Gastroesophageal sphincter (tissue), 4 donors: ENCODE results near the gene THRAP3. TPM values are rescaled to one million over a fixed set of nuclear protein-coding genes. Genes with fewer than 3 reads are reported as not detected.
"Not testable (repeated sequence)": the region's sequence is repeated elsewhere in the genome, so short reads cannot be mapped to it uniquely, and the experiment has no call there.

Experiments
- ATAC-seq: fragments of 150-250 bp; one replicate; pipeline ENCODE4 v1.9.1; 2016; ENCODE audit warnings: mild to moderate bottlenecking, moderate library complexity
- H3K27ac ChIP-seq, 4 donors: fragments of 200-600 bp; sonication (generic) in 3 of 4; 1 replicate in 3 of 4; 2 replicates in 1 of 4; pipeline ENCODE4 v1.5.1; 2016 to 2019
- H3K27me3 ChIP-seq: fragments of 200-600 bp; sonication (generic); one replicate; pipeline ENCODE4 v1.5.1; 2019
- H3K36me3 ChIP-seq, 2 donors: fragments of 200-600 bp; sonication (generic); one replicate each; pipeline ENCODE4 v1.5.1; 2019; ENCODE audit warnings: control low read depth in 1 of 2
- H3K4me1 ChIP-seq, 3 donors: fragments of 200-600 bp; sonication (generic); 1 replicate in 2 of 3; 2 replicates in 1 of 3; pipeline ENCODE4 v1.5.1; 2016 to 2019; ENCODE audit warnings: control low read depth in 2 of 3
- H3K4me3 ChIP-seq, 2 donors: fragments of 200-600 bp; sonication (generic); one replicate each; pipeline ENCODE4 v1.5.1; 2019; ENCODE audit warnings: mild to moderate bottlenecking in 1 of 2, moderate library complexity in 1 of 2
- H3K9me3 ChIP-seq, 3 donors: fragments of 200-600 bp; sonication (generic); one replicate each; pipeline ENCODE4 v1.5.1; 2017 to 2019; ENCODE audit warnings: control low read depth in 2 of 3
- CTCF ChIP-seq, 4 experiments: fragments of 200-600 bp in 2 of 4; fragments of 450-650 bp in 2 of 4; sonication (generic) in 1 of 4; IDR thresholded peaks; one replicate each; pipeline ENCODE4 v1.5.1; 2017 to 2019; ENCODE audit warnings: antibody characterized with exemption in 4 of 4, mild to moderate bottlenecking in 2 of 4, moderate library complexity in 2 of 4
- EP300 ChIP-seq: sonication (generic); formaldehyde crosslinking; IDR thresholded peaks from one replicate; pipeline ENCODE4 v1.6.1; 2017; ENCODE audit warnings: antibody characterized with exemption, mild to moderate bottlenecking
- POLR2A ChIP-seq, 2 donors: fragments of 450-650 bp; IDR thresholded peaks; one replicate each; pipeline ENCODE4 v1.6.1; 2017; ENCODE audit warnings: antibody characterized with exemption in 2 of 2, mild to moderate bottlenecking in 2 of 2, moderate library complexity in 1 of 2
- POLR2AphosphoS5 ChIP-seq: sonication (generic); formaldehyde crosslinking; IDR thresholded peaks from one replicate; pipeline ENCODE4 v1.6.1; 2017; ENCODE audit warnings: antibody characterized with exemption
- WGBS, 2 donors: methylation state at CpG; one replicate each; pipeline ENCODE4 v1.1.5; 2018; ENCODE audit warnings: low coverage in 1 of 2; 5-methylcytosine and 5-hydroxymethylcytosine counted together
- total RNA-seq, 4 donors: library from RNA; depleted of rRNA; stranded (reverse); fragments of >200 nt; gene quantifications; one replicate each; pipeline ENCODE4 v1.1.0, GENCODE V29; 2016

The THRAP3 gene
- total RNA-seq, 4 donors from 2014 or later = 100 to 123 (median 114) TPM

- no peaks in the 10 kb centered on the region for H3K27me3 ChIP-seq
- ATAC-seq = peak; percentile 91
- peak in 3 of 4 experiments; percentile 94 to 97 (median 95) for TF ChIP-seq CTCF (IDR thresholded peaks at IDR 0.05)
- TF ChIP-seq POLR2AphosphoS5 = peak; percentile 81
- TF ChIP-seq EP300 = no peak
- no peak for TF ChIP-seq POLR2A (IDR thresholded peaks at IDR 0.05)
- no peaks in the 10 kb centered on the region for H3K36me3 ChIP-seq
- WGBS, 2 donors = 0% methylated on average over 3 to 6 of the region's 9 CpGs
- H3K27ac ChIP-seq = peak overlapping the region; percentile 89 to 94 (median 90)
- no peak overlapping the region for H3K4me3 ChIP-seq
- no peaks in the 10 kb centered on the region for H3K9me3 ChIP-seq
- H3K4me1 ChIP-seq = peaks cover 3 to 28% (median 10%) of the 10 kb centered on the region in 3 donors
Measured at GRCh38 chr1:36187800-36188593, 36.2 kb upstream of the THRAP3 start.

GRCh38 chr1:36196805-36197204 is 27.4 kb upstream of the THRAP3 start:
- no CpG with 5 or more reads among the region's 12 CpGs for WGBS, 2 donors
- not testable (repeated sequence) for ATAC-seq
- peaks cover 0 to 23% (median 4%) of the 10 kb centered on the region in 3 donors for H3K4me1 ChIP-seq

DNA sequence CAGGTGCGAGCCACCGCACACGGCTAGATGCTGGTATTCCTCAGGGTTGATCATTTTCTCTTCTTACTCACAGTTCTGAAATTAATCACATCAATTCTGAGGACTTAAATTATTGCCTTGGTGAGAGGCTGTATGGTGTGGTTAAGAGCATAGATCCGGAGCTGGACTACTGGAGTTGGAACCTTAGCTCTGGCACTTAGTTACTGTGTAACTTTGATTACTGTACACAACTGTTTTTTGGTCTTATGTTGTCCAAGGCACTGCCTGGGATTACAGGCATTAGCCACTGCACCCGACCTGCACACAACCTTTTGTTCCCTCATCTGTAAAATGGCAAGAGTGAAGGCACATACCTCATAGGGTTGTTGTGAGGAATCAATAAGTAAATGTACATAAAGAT is 25.6 kb upstream of the THRAP3 start:
- Histone ChIP-seq H3K36me3 (no peaks in the 10 kb centered on the region), H3K27ac (peak overlapping the region in 1 of 4 donors; percentile 87), H3K27me3 (no peaks in the 10 kb centered on the region), H3K4me3 (no peak overlapping the region), H3K4me1 (peaks cover 0 to 31% (median 9%) of the 10 kb centered on the region in 3 donors), H3K9me3 (no peaks in the 10 kb centered on the region)
- ATAC-seq = no peak
- TF ChIP-seq POLR2A (IDR thresholded peaks at IDR 0.05) (no peak), POLR2AphosphoS5 (no peak), EP300 (no peak), CTCF (IDR thresholded peaks at IDR 0.05) (no peak)
- 88 to 92% methylated on average over 2 to 5 of the region's 5 CpGs for WGBS, 2 donors

More at GRCh38 chr1:36196805-36197204, 27.4 kb upstream of the THRAP3 start:
- H3K36me3 ChIP-seq, H3K9me3 ChIP-seq, H3K27ac ChIP-seq, H3K27me3 ChIP-seq, H3K4me3 ChIP-seq: not testable (repeated sequence)

- 43 to 64% methylated on average over 9 to 10 of the region's 13 CpGs for WGBS, 2 donors
- no peak overlapping the region for H3K4me3 ChIP-seq
- peak; percentile 84 for ATAC-seq
- peaks cover 0 to 46% (median 20%) of the 10 kb centered on the region in 3 donors for H3K4me1 ChIP-seq
- H3K27me3 ChIP-seq = no peaks in the 10 kb centered on the region
- H3K36me3 ChIP-seq = no peaks in the 10 kb centered on the region
- peak overlapping the region; percentile 75 to 87 (median 84) for H3K27ac ChIP-seq
- TF ChIP-seq POLR2AphosphoS5 = peak; percentile 88
- no peak for TF ChIP-seq CTCF (IDR thresholded peaks at IDR 0.05)
- no peaks in the 10 kb centered on the region for H3K9me3 ChIP-seq
Measured at GRCh38 chr1:36199934-36200741, 24.1 kb upstream of the THRAP3 start.

DNA sequence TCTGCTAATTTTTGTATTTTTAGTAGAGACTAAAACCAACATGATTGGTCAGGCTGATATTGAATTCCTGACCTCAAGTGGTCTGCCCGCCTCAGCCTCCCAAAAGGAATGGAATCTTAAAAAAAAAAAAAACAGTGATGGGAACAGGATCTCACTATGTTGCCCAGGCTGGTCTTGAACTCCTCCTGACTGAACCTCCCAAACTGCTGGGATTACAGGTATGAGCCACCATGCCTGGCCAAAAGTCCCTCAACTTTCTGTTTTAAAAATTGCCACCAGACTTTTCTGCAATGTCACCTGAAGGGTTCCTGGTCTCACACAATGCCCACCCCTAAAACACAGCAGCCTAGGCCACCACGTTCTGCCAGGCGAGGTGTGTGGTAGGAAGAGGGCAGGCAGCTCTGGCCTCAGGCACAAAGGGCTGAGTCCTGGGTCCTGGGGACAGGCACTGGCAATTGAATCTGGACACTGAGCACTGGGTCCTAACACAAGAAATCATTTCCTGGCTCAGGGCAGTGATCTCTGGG is 21.2 kb upstream of the THRAP3 start:
- no peak for ATAC-seq
- H3K9me3 ChIP-seq = no peaks in the 10 kb centered on the region
- no peak overlapping the region for H3K4me3 ChIP-seq
- no peaks in the 10 kb centered on the region for H3K36me3 ChIP-seq
- TF ChIP-seq POLR2AphosphoS5 (no peak), EP300 (no peak), POLR2A (IDR thresholded peaks at IDR 0.05) (no peak), CTCF (IDR thresholded peaks at IDR 0.05) (no peak)
- no CpG with 5 or more reads among the region's 3 CpGs for WGBS, 2 donors
- H3K27me3 ChIP-seq = no peaks in the 10 kb centered on the region
- peaks cover 0 to 76% (median 26%) of the 10 kb centered on the region in 3 donors for H3K4me1 ChIP-seq
- peak overlapping the region; percentile 27 to 88 (median 82) for H3K27ac ChIP-seq
